Measurements from ENCODE around the gene GSAP.

DNA sequence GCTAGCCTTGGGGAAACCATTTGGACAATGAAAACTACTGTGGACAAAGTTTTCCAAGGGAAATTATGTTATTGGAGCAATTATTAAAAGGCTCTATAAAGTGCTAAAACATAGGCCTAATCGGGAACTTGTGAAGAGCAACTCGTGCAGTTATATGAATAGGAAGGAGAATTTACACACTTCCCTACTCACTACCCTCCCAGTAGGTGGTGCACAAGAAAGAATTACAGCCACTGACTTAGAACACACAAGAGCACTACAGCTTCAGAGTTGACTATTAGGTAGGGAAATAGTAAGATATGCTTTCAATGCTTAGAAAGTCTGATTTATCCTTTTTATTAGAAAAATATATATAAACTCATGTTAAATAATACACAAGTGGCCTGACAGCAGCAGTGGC, 47.2 kb downstream of the GSAP start:
- TF ChIP-seq POLR2A (IDR thresholded peaks at IDR 0.05; ENCODE audit: low read length), result no peak
- no peak for TF ChIP-seq GATA1 (IDR thresholded peaks at IDR 0.05; ENCODE audit: low read depth, low read length)
